Keratinocyte (primary cell): Measurements from ENCODE around the gene DSTYK.

ENCODE experiments used
- CTCF ChIP-seq, 3 experiments: IDR thresholded peaks in 1 of 3; conservative IDR thresholded peaks in 1 of 3; optimal IDR thresholded peaks in 1 of 3; 2 replicates in 2 of 3; 3 replicates in 1 of 3; pipeline versions ENCODE3 to v1.5.1; 2011; ENCODE audit warnings: low read length in 3 of 3, mild to moderate bottlenecking in 3 of 3, moderate library complexity in 2 of 3, control low read depth in 1 of 3, inconsistent platforms in 1 of 3; ENCODE audit not compliant: insufficient read depth in 2 of 3; ENCODE audit errors: extremely low read depth in 1 of 3
- EZH2 ChIP-seq: IDR thresholded peaks from one replicate; pipeline ENCODE4 v1.6.1; 2012; ENCODE audit warnings: inconsistent platforms, mild to moderate bottlenecking, low read length, moderate library complexity

GRCh38 chr1:205122489-205122882, 89.0 kb downstream of the DSTYK start:
- TF ChIP-seq CTCF (optimal IDR thresholded peaks at IDR 0.05 in 1 of 3, IDR thresholded peaks at IDR 0.05 in 1 of 3, conservative IDR thresholded peaks at IDR 0.05 in 1 of 3; ENCODE audit: extremely low read depth in 1 of 3, insufficient read depth in 2 of 3, low read length in 3 of 3), result no peak
- TF ChIP-seq EZH2, result no peak
